Measurements from ENCODE around the gene BMF.

GRCh38 chr15:40103864-40104271 is 4.8 kb downstream of the BMF start:
- no peak for TF ChIP-seq CTCF (conservative IDR thresholded peaks at IDR 0.05; ENCODE audit: low read length)
- TF ChIP-seq EZH2phosphoT487 (IDR thresholded peaks at IDR 0.05; ENCODE audit: borderline replicate concordance, low read depth, low read length) = no peak
